GM15510 (cell line): Measurements from ENCODE around the gene MEF2A.

Experiments
- POLR2A ChIP-seq: IDR thresholded peaks from 3 replicates; pipeline ENCODE4 v1.6.1; 2011; ENCODE audit warnings: borderline replicate concordance; ENCODE audit not compliant: insufficient read length; ENCODE audit errors: extremely low read depth

Gene MEF2A

GRCh38 chr15:99709243-99709986 lies 143.6 kb downstream of the MEF2A start:
- no peak for TF ChIP-seq POLR2A

DNA sequence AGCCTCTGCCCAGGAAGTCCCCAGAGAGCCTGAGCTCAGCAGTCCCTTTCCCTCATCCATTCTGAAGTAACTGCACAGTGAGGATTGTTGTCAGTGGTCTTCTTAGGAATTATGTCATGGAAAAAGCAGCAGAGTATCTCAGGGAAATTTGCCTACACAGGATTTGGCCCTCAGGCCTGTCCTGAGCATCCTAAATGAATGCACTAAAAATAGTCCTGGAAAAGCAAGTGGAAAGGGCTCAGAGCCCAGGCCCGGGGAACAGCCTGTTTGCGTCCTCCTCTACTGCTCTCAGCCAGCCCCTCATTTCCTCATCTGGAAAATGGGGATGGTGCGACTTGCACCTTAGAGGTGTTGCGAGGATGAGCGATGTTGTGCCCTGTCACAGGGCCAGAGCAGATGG lies 145.8 kb downstream of the MEF2A start:
- TF ChIP-seq POLR2A = no peak

DNA sequence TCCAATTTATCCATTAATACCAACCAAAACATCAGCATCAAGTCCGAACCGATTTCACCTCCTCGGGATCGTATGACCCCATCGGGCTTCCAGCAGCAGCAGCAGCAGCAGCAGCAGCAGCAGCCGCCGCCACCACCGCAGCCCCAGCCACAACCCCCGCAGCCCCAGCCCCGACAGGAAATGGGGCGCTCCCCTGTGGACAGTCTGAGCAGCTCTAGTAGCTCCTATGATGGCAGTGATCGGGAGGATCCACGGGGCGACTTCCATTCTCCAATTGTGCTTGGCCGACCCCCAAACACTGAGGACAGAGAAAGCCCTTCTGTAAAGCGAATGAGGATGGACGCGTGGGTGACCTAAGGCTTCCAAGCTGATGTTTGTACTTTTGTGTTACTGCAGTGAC lies 146.6 kb downstream of the MEF2A start:
- no peak for TF ChIP-seq POLR2A

GRCh38 chr15:99716540-99717095 lies 150.8 kb downstream of the MEF2A start:
- no peak for TF ChIP-seq POLR2A

DNA sequence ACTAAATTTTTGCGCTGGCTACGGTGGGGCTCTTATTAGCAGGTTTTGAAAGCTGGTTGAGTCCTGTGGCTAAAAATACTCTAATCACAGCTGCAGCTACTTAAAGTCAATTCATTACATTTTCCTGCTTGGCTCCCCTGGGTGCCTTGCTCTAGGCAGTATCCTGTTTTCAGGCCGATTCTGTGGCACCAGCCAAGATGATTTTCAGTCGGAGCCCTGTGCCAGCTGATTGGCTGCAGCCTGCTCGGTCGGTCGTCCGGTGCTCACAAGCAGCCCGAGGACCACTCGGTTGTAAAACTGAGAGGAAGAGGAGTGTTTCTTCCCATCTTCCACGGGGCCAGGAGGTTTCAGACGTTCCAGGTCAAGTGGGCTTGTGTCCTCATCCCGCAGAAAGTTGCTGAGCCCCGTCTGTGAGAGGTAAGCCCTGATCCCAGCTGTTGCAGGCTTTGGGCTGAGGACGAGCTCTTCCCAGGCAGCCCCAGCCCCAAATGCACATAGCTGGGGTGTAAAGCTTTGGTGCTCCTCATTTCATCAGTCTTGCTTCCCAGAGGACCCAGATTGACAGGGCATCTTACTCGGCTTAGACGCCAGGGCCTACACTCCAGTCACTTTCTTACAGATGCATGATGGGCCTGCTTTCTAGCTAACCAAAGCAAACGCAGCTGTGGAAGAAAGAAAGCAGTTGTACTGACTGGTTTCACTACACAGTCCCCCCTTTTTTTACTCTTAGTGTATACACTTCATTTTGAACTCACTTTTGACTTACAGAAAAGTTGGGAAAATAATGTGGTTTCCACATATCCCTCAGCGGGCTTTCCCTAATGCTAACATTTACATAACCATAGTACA lies 151.6 kb downstream of the MEF2A start:
- no peak for TF ChIP-seq POLR2A

DNA sequence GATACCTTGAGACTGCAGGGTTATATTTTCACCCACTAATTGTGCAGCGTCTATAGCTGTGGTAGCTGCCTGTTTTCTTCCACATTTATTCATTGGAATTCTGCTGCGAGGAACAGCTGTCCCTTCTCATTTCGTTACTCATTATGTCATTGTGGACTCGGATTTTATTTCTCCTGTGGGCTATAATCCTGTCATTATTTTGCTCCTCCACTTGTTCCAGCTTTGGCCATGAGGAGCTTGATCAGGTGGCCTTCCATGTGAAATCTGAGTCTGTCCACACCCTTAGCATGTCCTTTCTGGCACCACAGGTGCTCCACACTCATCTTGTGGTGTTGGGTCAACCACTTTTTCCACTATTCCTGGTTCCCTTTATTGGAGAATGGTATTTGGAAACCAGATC lies 152.6 kb downstream of the MEF2A start:
- TF ChIP-seq POLR2A = no peak

DNA sequence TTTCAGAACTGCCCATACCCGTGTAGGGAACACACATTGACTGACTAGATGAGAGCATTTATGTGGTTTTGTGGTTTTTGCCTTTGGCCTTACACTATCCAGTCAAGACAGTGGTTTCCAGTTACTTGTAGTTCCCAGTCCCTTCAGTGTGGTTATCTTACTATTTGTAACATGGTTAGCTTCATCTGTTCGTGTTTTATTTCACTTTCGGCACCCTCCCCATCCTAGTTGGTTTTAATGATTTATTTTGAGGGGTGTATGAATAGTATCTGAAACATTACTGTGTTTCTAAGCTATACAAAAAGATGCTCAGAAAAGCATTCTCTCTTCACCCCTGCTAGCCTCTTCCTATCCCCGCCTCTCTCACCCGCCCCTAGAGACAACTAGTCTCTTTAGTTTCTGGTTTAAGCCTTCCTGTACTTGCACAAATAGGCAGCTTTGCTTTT lies 153.3 kb downstream of the MEF2A start:
- TF ChIP-seq POLR2A = no peak

DNA sequence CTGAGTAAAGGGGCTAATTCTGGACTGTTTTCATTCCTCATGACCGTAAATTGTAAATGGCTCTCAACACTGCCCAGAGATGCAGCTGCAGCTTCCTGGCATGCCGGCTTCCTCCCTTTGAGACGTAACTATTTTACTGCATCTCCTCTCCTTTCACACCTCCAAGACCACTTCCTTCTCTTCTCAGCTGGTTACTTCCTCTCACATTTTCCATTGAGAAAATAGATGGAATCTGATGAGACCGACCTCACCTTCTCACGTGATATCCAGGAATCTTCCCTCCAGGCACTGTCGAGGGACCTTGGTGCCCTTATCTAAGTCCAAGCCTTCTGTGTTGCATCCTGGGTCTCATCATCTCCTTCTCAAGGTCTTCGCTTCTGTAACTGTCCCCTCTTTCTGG lies 154.7 kb downstream of the MEF2A start:
- no peak for TF ChIP-seq POLR2A

DNA sequence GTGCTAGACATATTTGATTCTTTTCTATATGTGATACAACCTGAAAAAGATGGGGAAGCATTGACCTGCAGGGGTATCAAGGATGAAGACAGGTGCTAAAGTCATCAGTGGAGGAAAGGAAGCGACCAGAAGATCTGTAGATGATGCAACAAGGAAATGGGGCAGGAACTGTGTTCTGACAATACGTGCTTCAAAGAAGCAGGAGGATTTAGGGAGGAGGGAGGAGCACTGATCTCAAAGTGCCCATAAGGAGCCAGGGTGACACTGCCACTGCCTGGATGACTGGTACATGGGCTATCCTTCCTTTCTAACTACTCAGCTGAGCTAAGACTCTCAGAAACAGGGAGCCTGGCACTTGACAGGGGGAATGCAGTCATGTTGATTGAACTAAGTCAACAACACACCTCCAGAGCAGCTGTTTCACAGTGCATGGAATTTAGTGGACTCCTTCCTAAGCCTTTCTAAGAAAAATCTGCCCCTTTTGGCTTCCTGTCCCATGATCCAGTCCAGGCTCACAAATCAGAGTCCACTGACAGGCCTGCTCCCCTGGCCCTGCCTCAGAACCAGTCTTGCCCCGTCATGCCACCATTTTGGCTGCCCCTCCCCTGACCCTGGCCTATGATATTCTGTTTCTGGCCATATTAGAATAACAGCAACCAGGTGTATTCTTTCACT lies 155.5 kb downstream of the MEF2A start:
- TF ChIP-seq POLR2A = no peak

- TF ChIP-seq POLR2A = no peak
Measured at GRCh38 chr15:99721896-99722295, 156.1 kb downstream of the MEF2A start.

DNA sequence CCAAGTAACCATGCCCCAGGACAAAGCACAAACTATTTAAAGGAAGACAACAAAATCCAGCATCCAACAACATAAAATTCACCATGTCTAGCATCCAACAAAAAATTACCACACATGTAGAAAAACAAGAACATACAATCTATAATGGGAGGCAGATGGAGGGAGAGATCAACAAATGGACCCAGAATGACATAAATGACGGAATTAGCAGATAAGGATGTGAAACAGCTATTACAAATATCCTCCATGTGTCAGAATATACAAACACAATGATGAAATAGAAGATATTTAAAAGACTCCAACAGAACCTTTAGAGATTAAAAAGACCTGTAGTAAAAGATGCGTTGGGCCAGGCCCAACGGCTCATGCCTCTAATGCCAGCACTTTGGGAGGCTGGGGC lies 156.6 kb downstream of the MEF2A start:
- TF ChIP-seq POLR2A = no peak

DNA sequence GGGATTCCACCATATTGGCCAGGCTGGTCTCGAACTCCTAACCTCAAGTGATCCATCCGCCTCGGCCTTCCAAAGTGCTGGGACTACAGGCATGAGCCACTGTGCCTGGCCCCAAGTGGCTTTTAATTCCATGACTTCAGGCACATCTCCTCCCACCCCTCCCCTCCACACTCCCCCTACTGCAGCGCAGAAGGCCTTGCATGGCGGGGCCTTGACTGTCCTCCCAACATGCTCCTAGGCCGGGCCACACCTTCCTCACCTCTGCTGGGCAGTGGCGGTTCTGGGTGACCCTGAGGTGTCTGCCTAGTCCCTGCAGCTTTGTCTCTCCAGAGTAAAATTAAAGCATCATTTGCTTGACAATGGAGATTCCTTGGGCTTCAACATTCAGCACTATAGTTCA lies 160.5 kb downstream of the MEF2A start:
- no peak for TF ChIP-seq POLR2A

DNA sequence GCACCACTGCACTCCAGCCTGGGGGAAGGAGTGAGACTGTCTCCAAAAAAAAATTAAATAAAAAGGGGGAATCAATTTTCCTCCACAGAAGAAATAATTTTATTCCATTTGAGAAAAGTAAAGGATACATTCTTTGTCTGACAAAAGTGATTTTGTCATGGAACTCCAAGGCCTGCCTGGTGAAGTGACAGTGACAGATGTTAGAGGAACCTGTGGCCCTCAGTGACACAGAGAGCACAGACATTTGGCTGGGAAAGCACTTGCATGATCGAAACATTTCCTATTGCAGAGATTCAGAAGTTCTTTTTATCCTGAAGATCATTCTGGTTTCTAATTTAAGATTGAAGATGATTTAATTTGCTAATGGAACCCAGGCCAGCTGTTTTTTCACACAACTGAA lies 161.5 kb downstream of the MEF2A start:
- TF ChIP-seq POLR2A = no peak

DNA sequence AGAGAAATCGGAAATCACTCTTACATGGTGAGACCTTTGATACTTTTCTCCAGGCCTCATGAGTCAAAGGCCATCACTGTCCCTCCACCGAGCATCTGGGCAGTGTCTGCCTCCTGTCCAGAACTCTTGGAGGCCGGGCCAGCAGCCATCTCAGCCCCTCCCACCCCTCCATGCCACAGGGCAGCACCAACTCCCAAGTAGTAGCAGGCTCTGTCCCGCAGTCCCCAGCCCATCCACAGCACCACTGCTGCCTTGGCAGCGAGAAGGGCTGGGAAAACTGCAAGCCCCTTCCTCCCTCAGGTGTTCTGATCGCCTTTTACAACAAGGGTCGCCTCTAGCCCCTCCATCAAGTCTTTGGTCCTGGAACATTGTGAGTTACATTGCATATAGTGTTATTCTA lies 161.9 kb downstream of the MEF2A start:
- no peak for TF ChIP-seq POLR2A

GRCh38 chr15:99728916-99729315 lies 163.1 kb downstream of the MEF2A start:
- no peak for TF ChIP-seq POLR2A

DNA sequence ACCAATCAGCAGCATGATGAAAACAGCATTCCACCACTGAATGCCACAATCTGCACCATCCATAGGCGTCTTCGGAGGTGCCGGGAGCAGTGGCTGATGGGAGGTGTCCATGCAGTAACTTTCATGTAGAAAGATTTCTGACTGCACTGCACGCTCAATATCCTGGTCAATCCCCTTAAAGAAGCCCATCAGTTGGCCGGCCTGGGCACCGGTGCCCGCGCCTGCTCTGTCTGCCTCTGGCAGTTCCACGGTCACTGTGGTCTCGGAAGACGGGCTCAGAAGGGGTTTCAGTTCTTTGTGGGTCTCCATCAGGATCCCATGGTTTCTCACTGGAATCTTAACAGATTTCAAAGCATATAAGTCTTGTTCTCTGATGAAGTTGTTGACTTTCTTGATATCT lies 163.5 kb downstream of the MEF2A start:
- no peak for TF ChIP-seq POLR2A

DNA sequence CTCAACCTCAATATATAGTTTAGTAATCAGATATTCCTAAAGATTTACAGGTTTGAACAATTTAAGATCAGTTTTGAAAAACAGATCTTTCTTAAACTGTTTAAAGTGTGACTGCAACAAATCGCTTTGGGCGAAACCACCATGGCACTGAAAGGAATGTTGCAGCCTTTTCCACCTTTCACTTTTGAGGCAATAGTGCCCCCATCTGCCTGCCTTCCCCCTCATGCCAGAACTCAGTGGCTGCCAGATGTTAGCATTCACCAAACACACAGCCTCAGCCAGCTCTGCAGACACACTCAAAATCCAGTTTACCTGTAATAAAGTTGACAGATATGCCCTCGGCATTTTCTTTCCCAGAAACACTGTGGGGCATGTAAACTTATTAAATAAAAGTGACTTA lies 164.1 kb downstream of the MEF2A start:
- TF ChIP-seq POLR2A = no peak
